Raji (cell line): ENCODE results near the gene ITGB2.

ENCODE experiments used
- POLR2A ChIP-seq: IDR thresholded peaks from 2 replicates; pipeline ENCODE4 v1.6.1; 2011; ENCODE audit warnings: low read depth, low read length, control low read depth; ENCODE audit not compliant: insufficient read depth

Gene ITGB2

GRCh38 chr21:44958471-44959191 lies 37.9 kb upstream of the ITGB2 start:
- no peak for TF ChIP-seq POLR2A

DNA sequence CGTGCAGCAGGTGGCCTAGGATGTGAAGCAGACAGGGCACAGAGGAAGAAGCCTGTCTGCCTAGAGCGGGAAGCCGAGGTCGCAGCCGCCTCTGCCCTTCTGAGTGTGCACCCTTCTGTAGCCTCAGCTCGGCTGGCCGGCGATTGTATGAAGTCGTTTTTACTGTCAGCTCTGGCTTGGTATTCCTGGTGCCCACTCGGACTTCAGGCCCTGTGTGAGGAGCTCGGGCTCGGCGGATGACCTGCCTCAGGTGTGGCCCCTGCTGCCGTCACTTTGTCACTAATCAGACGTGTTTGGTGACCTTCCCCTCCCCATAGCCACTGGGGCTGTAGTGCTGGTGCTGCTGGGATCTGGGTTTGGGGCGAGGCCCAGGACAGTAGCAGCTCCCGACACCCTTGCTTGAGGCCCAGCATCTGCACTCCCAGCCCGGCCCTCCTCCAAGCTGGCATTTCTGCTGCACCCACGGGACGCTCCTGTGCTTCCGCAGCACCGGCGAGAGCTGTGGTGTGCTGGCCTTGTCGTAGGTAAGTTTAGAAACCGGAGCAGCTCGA lies 37.3 kb upstream of the ITGB2 start:
- TF ChIP-seq POLR2A: no peak

DNA sequence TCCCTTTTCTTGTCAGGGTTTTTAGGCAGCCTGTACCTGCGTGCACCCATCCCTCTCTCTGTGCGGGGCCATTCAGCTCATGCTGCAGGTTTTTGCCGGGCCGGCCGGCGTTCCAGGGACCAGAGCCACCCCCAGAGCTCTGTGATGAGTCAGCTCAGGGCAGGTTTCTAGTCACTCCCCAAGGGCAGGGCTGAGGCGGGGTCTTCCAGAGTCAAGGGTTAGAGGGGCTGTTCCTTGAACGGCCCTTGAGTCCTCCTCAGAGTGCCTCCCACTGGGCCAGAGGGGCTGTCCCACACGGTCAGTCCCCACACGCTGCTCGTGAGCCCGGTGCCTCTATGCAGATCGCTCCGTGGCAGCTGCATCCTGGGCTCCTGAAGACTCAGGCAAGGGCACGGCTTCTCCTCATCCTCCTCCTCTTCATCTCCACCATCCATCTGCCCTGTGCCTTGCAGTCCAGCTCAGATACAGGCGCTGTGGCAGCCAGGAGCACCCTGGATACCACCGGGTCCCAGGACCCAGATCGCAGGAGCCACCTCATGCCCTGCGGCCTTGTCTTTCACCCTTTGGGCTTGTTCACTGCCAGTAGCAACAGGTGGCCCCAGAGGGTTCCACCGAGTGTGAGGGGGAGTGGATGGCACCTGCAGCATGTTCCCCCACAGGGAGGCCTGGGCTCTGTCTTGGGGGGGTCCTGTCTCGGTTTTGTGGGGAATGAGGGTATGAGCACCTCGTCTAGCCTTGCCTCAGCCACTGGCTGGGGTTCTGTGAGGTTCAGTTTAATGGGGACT lies 36.5 kb upstream of the ITGB2 start:
- no peak for TF ChIP-seq POLR2A

DNA sequence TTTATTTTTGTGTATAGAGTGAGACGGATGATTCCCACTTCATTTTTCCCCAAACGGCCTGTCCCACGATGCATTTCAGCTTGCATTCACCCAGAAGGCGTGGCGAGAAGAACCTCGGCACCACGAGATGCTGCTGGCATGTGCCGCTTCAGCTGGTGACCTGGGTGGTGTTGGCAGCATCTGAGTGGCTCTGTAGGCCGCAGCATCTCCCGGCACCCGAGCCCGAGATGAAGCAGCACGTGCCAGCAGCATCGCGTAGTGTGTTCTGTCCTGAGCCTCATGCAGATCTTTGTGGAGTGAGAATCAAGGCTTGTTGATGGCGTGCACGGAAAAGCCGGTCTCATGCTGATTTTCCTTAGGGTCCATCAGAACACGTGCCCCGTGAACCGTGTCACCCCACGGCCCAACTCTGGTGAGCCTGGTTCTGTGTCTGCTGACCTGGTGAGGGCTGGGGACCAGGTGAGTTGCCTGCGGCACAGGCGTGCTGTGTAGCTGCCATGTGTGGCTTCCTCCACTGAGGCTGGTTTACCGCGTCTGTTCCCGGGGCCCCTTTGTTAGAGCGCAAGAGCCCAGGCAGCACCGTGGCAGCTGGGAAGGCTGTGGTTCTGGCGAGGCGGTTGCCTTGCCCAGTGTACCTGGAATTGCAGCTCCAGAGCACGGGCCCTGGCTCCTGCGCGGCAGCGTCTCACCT lies 35.8 kb upstream of the ITGB2 start:
- no peak for TF ChIP-seq POLR2A

- no peak for TF ChIP-seq POLR2A
These were observed 35.1 kb upstream of the ITGB2 start for GRCh38 chr21:44955798-44956175.

- TF ChIP-seq POLR2A: no peak
These were observed 34.6 kb upstream of the ITGB2 start for GRCh38 chr21:44955141-44955797.

GRCh38 chr21:44954281-44954771 lies 33.6 kb upstream of the ITGB2 start:
- TF ChIP-seq POLR2A: no peak

DNA sequence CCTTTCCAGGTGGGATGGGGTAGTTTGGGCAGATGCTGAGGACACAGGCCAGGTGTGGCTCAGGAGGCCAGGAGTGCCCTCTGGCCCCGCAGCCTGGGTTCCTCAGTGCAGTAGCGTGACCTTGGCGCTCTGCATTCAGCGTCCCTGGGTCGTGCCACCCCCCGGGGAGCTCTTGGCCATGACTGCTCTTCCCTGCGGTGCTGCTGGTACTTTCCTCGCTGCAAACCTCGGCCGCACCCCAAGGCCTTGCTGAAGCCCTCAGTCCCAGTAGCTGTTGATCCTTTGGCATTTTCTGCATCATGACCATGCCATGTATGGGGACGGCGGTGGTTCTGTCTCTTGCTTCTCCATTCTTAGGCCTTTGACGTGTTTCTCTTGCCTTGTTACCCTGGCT lies 32.9 kb upstream of the ITGB2 start:
- TF ChIP-seq POLR2A: no peak

DNA sequence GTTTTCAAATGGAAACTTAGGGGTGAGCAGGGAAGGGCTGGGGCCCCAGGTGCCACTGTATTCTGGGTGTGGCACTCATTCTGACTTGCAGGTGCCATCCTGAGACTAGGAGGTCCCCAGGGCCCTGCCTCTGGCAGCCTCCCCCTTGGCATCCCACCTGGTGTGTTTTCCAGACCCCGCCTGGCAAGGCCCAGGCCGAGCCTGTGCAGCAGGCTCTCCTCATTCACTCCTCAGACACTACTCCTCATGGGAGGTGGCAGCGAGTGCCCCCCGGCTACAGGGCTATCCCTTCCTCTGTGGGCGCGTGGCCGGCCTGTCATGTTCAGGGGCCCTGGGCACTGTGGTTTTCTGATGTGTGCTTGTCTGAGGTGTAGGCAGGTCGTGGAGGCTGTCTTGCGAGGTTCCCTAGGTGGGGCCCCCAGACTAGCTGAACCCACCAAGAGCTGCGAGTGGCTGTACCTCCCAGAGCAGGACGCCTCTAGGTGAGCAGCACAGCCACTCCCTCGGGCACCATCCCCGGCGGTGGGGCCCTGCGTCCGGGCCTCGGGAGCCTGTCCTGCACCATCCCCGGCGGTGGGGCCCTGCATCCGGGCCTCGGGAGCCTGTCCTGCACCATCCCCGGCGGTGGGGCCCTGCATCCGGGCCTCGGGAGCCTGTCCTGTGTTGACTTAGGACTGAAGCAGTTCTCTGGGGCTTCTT lies 32.4 kb upstream of the ITGB2 start:
- no peak for TF ChIP-seq POLR2A

DNA sequence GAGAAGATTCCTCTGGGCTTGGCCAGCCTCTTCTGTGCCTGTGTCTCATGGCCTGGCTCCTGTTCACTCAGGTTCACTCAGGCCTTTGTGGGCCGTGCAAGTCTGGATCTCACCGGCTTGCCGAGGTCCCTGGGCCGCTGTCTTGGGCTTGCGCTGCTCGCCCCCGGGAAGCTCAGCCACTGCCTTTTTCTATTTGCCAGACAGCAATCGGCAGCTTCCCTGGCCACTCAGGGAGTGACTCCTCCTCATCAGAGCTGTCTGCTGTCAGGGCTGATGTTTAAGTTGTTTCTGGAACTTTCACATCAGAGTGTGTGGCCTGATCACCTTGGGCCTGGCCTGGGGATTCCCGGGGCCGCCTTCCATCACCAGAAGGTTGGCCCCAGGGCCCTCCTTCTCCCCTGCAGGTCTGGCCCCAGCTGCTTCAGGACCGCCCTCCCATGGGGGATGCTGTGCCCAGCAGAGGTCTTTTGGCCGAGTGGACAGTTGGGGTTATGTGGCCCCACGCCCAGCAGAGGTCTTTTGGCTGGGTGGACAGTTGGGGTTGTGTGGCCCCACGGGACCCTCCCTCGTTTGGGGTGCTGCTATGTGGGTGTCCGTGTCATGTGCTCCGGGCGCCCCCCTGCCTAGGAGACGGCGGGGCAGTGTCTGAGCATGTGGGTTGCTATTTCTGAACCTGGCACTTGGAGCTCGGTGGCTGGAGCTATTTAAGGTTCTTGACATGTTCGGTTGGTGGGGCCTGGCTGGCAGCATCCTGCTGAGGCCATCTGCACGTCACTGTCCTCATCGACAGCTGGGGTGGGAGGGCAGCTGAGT lies 31.6 kb upstream of the ITGB2 start:
- TF ChIP-seq POLR2A: no peak

DNA sequence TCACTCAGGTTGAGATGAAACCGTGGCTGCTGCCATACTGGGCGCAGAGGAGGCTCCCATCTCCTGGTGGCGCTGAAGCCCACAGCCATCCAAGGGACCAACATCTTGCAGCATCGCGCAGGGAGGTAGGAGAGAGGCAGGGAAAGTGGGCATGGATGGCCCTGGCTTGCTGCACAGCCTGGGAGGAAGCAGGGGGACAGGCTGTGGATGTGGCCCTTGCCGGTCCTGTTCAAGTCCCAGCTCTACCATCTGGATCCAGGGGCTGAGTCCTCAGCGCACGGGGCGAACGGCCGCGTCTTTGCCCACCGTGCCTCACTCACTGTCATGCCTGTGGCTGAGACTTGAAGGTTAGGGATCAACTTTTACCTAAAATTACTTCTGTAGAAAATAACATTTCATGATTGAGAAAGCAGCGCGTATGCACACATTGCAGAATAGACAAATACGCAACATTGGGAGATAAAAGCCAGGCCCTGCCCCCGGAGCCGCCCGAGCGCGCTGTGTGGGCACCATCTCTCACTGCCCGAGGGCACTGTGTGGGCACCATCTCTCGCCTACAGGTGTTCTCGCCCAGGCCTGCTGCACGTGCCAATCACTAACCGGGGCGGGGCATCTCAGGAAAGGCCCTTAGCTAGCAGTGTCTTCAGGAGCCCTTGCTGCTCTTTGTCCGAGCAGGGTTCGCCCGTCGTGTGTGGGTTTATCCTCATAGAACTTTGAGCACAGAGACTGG lies 30.7 kb upstream of the ITGB2 start:
- TF ChIP-seq POLR2A: no peak

DNA sequence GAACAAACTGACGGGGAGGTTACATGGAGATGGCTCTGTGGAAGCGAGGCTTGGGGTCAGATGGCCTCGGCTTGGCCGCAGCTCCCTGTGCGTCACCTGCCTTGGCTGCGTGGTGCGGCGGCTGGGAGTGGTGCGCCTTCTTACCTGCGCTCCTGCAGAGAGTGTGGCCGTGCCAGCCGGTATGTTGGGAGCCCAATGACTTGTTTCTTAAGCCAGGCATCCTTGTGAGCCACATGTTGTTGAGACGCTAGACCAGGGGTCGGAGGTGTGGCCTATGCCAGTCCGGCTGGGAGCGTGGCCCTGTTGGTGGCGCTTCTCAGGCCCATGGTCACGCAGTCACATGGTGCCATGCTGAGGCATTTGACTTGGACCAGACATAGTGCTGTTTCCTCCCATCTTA lies 29.7 kb upstream of the ITGB2 start:
- TF ChIP-seq POLR2A: no peak

- TF ChIP-seq POLR2A: no peak
These were observed 29.1 kb upstream of the ITGB2 start for GRCh38 chr21:44949779-44950198.
